ENCODE measurements around the gene ATRX.
"Not testable (repeated sequence)": the region's sequence is repeated elsewhere in the genome, so short reads cannot be mapped to it uniquely, and the experiment has no call there.

The ATRX gene

GRCh38 chrX:77564823-77565222 is 221.2 kb downstream of the ATRX start:
- no peak for DNase-seq (ENCODE audit: extremely low spot score)
- POLR2A ChIA-PET = no interaction called here
- TF ChIP-seq ARNT (IDR thresholded peaks at IDR 0.05) (no peak), SUZ12 (IDR thresholded peaks at IDR 0.05) (no peak), HDGF (IDR thresholded peaks at IDR 0.05; ENCODE audit: borderline replicate concordance) (no peak), ZNF384 (IDR thresholded peaks at IDR 0.05) (no peak), TARDBP (IDR thresholded peaks at IDR 0.05) (no peak), L3MBTL2 (conservative IDR thresholded peaks at IDR 0.05) (no peak), BHLHE40 (IDR thresholded peaks at IDR 0.05; ENCODE audit: borderline replicate concordance) (no peak), LEF1 (IDR thresholded peaks at IDR 0.05; ENCODE audit: borderline replicate concordance) (no peak), FOXA1 (IDR thresholded peaks at IDR 0.05) (no peak), CTBP1 (IDR thresholded peaks at IDR 0.05; ENCODE audit: borderline replicate concordance) (no peak)
- TF ChIP-seq, protein P1, sequence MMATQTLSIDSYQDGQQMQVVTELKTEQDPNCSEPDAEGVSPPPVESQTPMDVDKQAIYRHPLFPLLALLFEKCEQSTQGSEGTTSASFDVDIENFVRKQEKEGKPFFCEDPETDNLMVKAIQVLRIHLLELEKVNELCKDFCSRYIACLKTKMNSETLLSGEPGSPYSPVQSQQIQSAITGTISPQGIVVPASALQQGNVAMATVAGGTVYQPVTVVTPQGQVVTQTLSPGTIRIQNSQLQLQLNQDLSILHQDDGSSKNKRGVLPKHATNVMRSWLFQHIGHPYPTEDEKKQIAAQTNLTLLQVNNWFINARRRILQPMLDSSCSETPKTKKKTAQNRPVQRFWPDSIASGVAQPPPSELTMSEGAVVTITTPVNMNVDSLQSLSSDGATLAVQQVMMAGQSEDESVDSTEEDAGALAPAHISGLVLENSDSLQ (IDR thresholded peaks at IDR 0.05) = no peak
- CTCF ChIA-PET = no interaction called here

- POLR2A ChIA-PET = no interaction called here
- DNase-seq (ENCODE audit: extremely low spot score) = no peak
- no peak for TF ChIP-seq ARNT (IDR thresholded peaks at IDR 0.05)
- TF ChIP-seq, protein P1 (IDR thresholded peaks at IDR 0.05) = no peak
- TF ChIP-seq ELF4 (IDR thresholded peaks at IDR 0.05) = no peak
- TF ChIP-seq HDGF (IDR thresholded peaks at IDR 0.05; ENCODE audit: borderline replicate concordance) = no peak
- CTCF ChIA-PET = no interaction called here
These were observed 224.6 kb downstream of the ATRX start for GRCh38 chrX:77561372-77561771.

DNA sequence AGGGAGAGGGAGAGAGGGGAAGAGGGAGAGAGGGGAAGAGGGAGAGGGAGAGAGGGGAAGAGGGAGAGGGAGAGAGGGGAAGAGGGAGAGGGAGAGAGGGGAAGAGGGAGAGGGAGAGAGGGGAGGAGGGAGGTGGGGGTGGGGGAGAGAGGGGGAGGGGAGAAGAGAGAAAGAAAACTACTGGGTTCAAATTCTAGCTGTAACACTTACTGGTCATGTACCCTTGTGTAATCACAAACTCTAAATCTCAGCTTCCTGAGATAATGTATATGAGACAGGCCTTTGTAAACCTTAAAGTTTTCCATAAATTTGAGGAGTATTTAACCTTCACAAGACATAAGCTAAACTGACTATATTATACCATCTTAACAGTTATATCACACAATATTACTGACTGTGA is 229.7 kb downstream of the ATRX start:
- no peak for DNase-seq (ENCODE audit: extremely low spot score)
- TF ChIP-seq FOXM1 (IDR thresholded peaks at IDR 0.05; ENCODE audit: borderline replicate concordance) (no peak), LEF1 (IDR thresholded peaks at IDR 0.05; ENCODE audit: borderline replicate concordance) (no peak), ZNF384 (IDR thresholded peaks at IDR 0.05) (no peak), SUZ12 (IDR thresholded peaks at IDR 0.05) (no peak), FOXK2 (IDR thresholded peaks at IDR 0.05) (no peak), L3MBTL2 (conservative IDR thresholded peaks at IDR 0.05) (no peak), ARNT (IDR thresholded peaks at IDR 0.05) (no peak), FOXA1 (IDR thresholded peaks at IDR 0.05) (no peak), ELF4 (IDR thresholded peaks at IDR 0.05) (no peak)
- POLR2A ChIA-PET = no interaction called here
- CTCF ChIA-PET = no interaction called here

- no peak for DNase-seq (ENCODE audit: extremely low spot score)
- TF ChIP-seq, protein P1 (IDR thresholded peaks at IDR 0.05) = no peak
- no peak for TF ChIP-seq HDGF (IDR thresholded peaks at IDR 0.05; ENCODE audit: borderline replicate concordance)
- no peak for TF ChIP-seq TARDBP (IDR thresholded peaks at IDR 0.05)
- ChIA-PET CTCF (no interaction called here), POLR2A (no interaction called here)
These were observed 237.3 kb downstream of the ATRX start for GRCh38 chrX:77548751-77549150.

DNA sequence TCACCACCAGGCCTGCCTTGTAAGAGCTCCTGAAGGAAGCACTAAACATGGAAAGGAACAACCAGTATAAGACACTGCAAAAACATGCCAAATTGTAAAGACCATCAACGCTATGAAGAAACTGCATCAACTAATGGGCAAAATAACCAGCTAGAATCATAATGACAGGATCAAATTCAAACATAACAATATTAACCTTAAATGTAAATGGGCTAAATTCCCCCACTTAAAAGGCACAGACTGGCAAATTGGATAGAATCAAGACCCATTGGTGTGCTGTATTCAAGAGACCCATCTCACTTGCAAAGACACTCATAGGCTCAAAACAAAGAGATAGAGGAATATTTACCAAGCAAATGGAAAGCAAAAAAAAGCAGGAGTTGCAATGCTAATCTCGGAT is 246.2 kb downstream of the ATRX start:
- DNase-seq (ENCODE audit: extremely low spot score); POLR2A ChIA-PET; CTCF ChIA-PET: not testable (repeated sequence)

GRCh38 chrX:77531261-77531660 is 254.8 kb downstream of the ATRX start:
- CTCF ChIA-PET; DNase-seq (ENCODE audit: extremely low spot score); POLR2A ChIA-PET: not testable (repeated sequence)

DNA sequence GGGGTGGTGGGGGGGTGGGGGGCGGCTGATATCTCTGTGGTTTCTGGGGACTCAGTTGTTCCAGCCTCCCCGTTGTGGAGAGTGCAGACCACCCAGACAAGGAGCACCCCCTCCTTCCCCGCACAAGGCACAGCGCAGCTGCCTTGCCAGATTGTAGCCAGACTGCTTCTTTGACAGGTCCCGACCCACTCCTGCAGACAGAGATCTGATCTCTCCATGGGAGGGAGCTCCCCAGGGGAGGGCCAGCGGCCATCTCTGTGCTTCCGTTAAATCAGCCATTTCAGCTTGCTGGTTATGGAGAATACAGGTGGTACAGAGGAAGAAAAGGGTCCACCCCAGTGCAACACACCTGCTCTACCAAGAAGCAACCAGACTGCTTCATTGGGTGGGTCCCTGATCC is 258.0 kb downstream of the ATRX start:
- DNase-seq (ENCODE audit: extremely low spot score) = no peak
- TF ChIP-seq FOXA1 (IDR thresholded peaks at IDR 0.05) = no peak
- TF ChIP-seq FOXK2 (IDR thresholded peaks at IDR 0.05) = no peak
- TF ChIP-seq SUZ12 (IDR thresholded peaks at IDR 0.05) = no peak
- no peak for TF ChIP-seq ZNF384 (IDR thresholded peaks at IDR 0.05)
- TF ChIP-seq LEF1 (IDR thresholded peaks at IDR 0.05; ENCODE audit: borderline replicate concordance) = no peak
- no peak for TF ChIP-seq ARNT (IDR thresholded peaks at IDR 0.05)
- TF ChIP-seq L3MBTL2 (conservative IDR thresholded peaks at IDR 0.05) = no peak
- TF ChIP-seq TARDBP (IDR thresholded peaks at IDR 0.05) = no peak
- no peak for TF ChIP-seq NFRKB (IDR thresholded peaks at IDR 0.05)
- TF ChIP-seq, protein P1 (IDR thresholded peaks at IDR 0.05) = no peak
- no peak for TF ChIP-seq BHLHE40 (IDR thresholded peaks at IDR 0.05; ENCODE audit: borderline replicate concordance)
- no peak for TF ChIP-seq SP1 (IDR thresholded peaks at IDR 0.05)
- POLR2A ChIA-PET = no interaction called here
- CTCF ChIA-PET = no interaction called here

All from HEK293T (cell line).